ENCODE data around the gene MRPS14.
"Not testable (repeated sequence)": the region's sequence is repeated elsewhere in the genome, so short reads cannot be mapped to it uniquely, and the experiment has no call there.

Gene MRPS14

DNA sequence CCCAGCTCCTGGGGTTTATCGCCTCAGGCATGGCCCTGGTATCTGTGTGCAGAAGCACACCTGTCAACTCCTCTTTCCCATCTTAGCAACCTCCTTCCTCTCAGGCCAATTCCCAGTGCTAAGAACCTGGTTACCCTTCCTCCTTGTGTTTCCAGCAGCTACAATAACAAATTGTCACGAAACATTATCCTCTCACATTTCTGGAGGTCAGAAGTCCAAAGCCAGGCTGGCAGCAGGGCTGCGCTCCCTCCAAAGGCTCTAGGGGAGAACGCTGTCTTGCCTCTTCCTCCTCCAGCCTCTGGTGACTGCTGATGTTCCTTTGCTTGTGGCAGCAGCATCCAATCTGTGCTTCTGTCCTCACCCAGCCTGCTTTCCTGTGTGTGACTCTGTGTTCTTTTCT, 10.7 kb upstream of the MRPS14 start:
- H3K4me3 ChIP-seq (ENCODE audit: control insufficient read depth, low read depth, low read length) = no peak overlapping the region
- DNase-seq (ENCODE audit: low read depth) = no peak
- TF ChIP-seq, protein P1, sequence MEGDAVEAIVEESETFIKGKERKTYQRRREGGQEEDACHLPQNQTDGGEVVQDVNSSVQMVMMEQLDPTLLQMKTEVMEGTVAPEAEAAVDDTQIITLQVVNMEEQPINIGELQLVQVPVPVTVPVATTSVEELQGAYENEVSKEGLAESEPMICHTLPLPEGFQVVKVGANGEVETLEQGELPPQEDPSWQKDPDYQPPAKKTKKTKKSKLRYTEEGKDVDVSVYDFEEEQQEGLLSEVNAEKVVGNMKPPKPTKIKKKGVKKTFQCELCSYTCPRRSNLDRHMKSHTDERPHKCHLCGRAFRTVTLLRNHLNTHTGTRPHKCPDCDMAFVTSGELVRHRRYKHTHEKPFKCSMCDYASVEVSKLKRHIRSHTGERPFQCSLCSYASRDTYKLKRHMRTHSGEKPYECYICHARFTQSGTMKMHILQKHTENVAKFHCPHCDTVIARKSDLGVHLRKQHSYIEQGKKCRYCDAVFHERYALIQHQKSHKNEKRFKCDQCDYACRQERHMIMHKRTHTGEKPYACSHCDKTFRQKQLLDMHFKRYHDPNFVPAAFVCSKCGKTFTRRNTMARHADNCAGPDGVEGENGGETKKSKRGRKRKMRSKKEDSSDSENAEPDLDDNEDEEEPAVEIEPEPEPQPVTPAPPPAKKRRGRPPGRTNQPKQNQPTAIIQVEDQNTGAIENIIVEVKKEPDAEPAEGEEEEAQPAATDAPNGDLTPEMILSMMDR (conservative IDR thresholded peaks at IDR 0.05; ENCODE audit: control insufficient read depth, insufficient read depth, low read depth, low read length) = no peak

GRCh38 chr1:175024773-175025172, 1.5 kb upstream of the MRPS14 start:
- TF ChIP-seq, protein P1 (conservative IDR thresholded peaks at IDR 0.05; ENCODE audit: control insufficient read depth, insufficient read depth, low read depth, low read length) = no peak
- no peak for DNase-seq (ENCODE audit: low read depth)
- H3K4me3 ChIP-seq (ENCODE audit: control insufficient read depth, low read depth, low read length) = no peak overlapping the region

DNA sequence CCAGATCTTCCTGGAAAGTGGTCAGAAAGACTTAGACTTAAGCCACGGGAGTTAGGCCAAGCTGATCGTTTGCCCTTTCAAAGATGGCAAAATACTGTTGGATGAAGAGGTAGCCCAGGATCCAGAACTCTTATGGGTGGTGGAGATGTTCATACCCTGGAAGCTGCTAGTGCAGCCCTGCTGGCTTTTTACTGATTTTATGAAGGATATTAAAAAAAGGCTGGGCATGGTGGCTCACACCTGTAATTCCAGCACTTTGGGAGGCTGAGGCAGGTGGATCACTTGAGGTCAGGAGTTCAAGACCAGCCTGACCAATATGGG, 657 bp upstream of the MRPS14 start:
- peak overlapping the region; percentile 98 for H3K4me3 ChIP-seq (ENCODE audit: control insufficient read depth, low read depth, low read length)
- not testable (repeated sequence) for DNase-seq (ENCODE audit: low read depth)

DNA sequence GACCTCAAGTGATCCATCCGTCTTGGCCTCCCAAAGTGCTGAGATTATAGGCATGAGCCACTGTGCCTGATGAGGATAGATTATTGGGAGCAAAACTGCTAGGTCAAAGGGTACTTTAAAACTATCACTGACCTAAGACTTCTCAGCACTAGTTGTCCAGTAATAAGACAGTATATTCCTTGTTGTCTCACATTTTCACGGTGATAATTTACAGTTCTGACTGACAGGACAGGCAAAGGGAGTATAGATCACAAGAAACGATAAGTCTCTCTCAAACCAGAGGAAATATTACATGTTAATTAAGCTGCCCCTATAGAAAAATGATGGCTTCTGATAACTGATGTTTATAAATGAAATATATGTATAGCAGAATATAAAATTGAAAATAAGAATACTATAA, 3.7 kb downstream of the MRPS14 start:
- TF ChIP-seq, protein P1 (conservative IDR thresholded peaks at IDR 0.05; ENCODE audit: control insufficient read depth, insufficient read depth, low read depth, low read length) = no peak
- no peak for DNase-seq (ENCODE audit: low read depth)
- no peak overlapping the region for H3K4me3 ChIP-seq (ENCODE audit: control insufficient read depth, low read depth, low read length)

DNA sequence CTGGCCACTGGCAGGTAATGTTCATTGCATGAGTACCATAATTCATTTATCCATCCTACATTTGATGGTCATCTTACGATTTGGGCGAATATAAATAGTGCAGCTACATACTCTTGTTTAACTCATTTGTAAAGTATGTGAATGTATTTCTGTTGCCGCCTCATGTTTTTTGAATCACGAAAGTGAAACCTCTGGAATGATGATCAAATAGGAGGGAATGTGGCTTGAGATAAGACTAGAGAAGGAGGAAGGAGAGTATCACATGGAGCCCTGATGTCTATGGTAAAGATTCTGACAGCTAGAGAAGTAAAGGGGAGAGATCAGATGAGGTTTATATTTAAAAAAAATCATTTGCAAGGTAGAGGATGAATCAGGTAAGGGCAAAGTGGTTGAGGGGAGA, 8.0 kb downstream of the MRPS14 start:
- TF ChIP-seq, protein P1 (conservative IDR thresholded peaks at IDR 0.05; ENCODE audit: control insufficient read depth, insufficient read depth, low read depth, low read length) = no peak
- H3K4me3 ChIP-seq (ENCODE audit: control insufficient read depth, low read depth, low read length) = no peak overlapping the region
- DNase-seq (ENCODE audit: low read depth) = peak; percentile 60

DNA sequence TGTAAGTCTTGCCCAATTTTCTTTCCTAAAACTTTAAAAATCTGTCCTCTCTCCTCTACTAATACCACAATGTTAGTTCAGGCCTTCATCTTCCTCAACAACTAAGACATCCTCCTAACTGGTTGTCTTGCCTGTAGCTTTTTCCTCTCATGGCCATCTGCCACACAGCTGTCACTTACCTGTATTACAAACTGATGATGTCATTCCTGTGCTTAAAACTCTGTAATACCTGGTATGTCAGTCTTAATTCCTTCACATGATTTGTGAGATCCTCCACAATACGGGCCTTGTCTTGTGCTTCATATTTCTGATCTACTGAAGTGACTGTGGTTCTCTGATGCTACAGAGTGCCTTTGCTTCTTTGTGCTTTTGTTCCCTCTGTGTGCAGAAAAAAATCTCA, 9.8 kb downstream of the MRPS14 start:
- no peak for DNase-seq (ENCODE audit: low read depth)
- TF ChIP-seq, protein P1 (conservative IDR thresholded peaks at IDR 0.05; ENCODE audit: control insufficient read depth, insufficient read depth, low read depth, low read length) = no peak
- H3K4me3 ChIP-seq (ENCODE audit: control insufficient read depth, low read depth, low read length) = no peak overlapping the region

DNA sequence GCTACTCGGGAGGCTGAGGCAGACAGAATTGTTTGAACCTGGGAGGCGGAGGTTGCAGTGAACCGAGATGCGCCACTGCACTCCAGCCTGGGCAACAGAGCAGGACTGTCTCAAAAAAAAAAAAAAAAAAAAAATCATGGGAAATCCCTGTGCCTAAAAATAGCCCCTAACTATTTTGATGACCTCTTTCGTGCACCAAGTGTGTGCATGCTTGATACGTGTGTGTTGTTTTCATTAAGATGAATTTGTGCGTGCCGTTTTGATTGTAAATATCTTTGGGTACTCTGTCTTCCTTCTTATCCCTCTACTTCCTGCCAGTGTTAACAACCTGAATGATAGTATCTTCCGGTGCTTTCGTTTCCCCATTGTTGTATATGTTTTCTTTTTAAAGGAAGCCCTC, 13.7 kb downstream of the MRPS14 start:
- no peak overlapping the region for H3K4me3 ChIP-seq (ENCODE audit: control insufficient read depth, low read depth, low read length)
- TF ChIP-seq, protein P1 (conservative IDR thresholded peaks at IDR 0.05; ENCODE audit: control insufficient read depth, insufficient read depth, low read depth, low read length) = no peak
- DNase-seq (ENCODE audit: low read depth) = no peak
